DOHH2 (cell line): ENCODE data around the gene DNAJC11.
A peak's percentile ranks its signal among the peaks of the same experiment; 100 is the strongest.

Source experiments
- H3F3A ChIP-seq: fragments of 200-600 bp; sonication (generic), shearing (Covaris generic); 2 replicates; pipeline ENCODE4 v1.6.0; 2016; ENCODE audit warnings: antibody characterized with exemption, mild to moderate bottlenecking; ENCODE audit not compliant: control insufficient read depth, insufficient read depth
- H3K27ac ChIP-seq: fragments of 200-600 bp; sonication (generic); 2 replicates; pipeline ENCODE4 v1.5.1; 2014; ENCODE audit warnings: low read depth, mild to moderate bottlenecking, low read length, moderate library complexity
- H3K27me3 ChIP-seq: fragments of 200-600 bp; sonication (generic); 2 replicates; pipeline ENCODE4 v1.6.1; 2014; ENCODE audit warnings: mild to moderate bottlenecking, low read length, mixed read lengths; ENCODE audit not compliant: control insufficient read depth
- H3K36me3 ChIP-seq: fragments of 200-600 bp; sonication (generic); 2 replicates; pipeline ENCODE4 v1.6.1; 2014; ENCODE audit warnings: mild to moderate bottlenecking, low read length, moderate library complexity, mixed read lengths; ENCODE audit not compliant: control insufficient read depth
- H3K4me1 ChIP-seq: fragments of 200-600 bp; sonication (generic); 2 replicates; pipeline ENCODE4 v1.6.1; 2014; ENCODE audit warnings: mild to moderate bottlenecking, low read length, mixed read lengths; ENCODE audit not compliant: control insufficient read depth
- H3K4me2 ChIP-seq: fragments of 200-600 bp; sonication (generic); 2 replicates; pipeline ENCODE4 v1.6.0; 2014; ENCODE audit warnings: mild to moderate bottlenecking, low read length, moderate library complexity
- H3K4me3 ChIP-seq: fragments of 200-600 bp; sonication (generic); 2 replicates; pipeline ENCODE4 v1.5.1; 2014; ENCODE audit warnings: mild to moderate bottlenecking, low read length, mixed read lengths
- H3K79me2 ChIP-seq: fragments of 200-600 bp; sonication (generic); 2 replicates; pipeline ENCODE4 v1.6.1; 2014; ENCODE audit warnings: mild to moderate bottlenecking, low read length, mixed read lengths; ENCODE audit not compliant: control insufficient read depth
- H3K9me2 ChIP-seq: fragments of 200-600 bp; sonication (generic); replicated peaks from 2 replicates; pipeline ENCODE4 v1.6.1; 2014; ENCODE audit warnings: mild to moderate bottlenecking, low read length, mixed read lengths; ENCODE audit not compliant: control insufficient read depth
- H3K9me3 ChIP-seq: fragments of 200-600 bp; sonication (generic); 2 replicates; pipeline ENCODE4 v1.6.1; 2014; ENCODE audit warnings: antibody characterized with exemption, low read length, mixed read lengths; ENCODE audit not compliant: control insufficient read depth, insufficient read depth
- H4K20me1 ChIP-seq: fragments of 200-600 bp; sonication (generic); 2 replicates; pipeline ENCODE4 v1.6.0; 2014; ENCODE audit warnings: low read depth, mild to moderate bottlenecking, antibody characterized with exemption, low read length, moderate library complexity; ENCODE audit not compliant: control insufficient read depth, insufficient read depth
- CTCF ChIP-seq: fragments of 200-600 bp; sonication (generic); IDR thresholded peaks from one replicate; pipeline ENCODE4 v1.5.1; 2014; ENCODE audit warnings: antibody characterized with exemption, mild to moderate bottlenecking, low read depth, low read length; ENCODE audit not compliant: poor library complexity, severe bottlenecking
- EZH2phosphoT487 ChIP-seq: fragments of 200-600 bp; sonication (generic); IDR thresholded peaks from 2 replicates; pipeline ENCODE4 v1.6.1; 2017; ENCODE audit warnings: borderline replicate concordance, mild to moderate bottlenecking, antibody characterized with exemption, low read length, moderate library complexity, mixed read lengths

The DNAJC11 gene

GRCh38 chr1:6731905-6732304 lies 30.3 kb upstream of the DNAJC11 start:
- peaks cover 9% of the 10 kb centered on the region for H3K27me3 ChIP-seq
- no peak overlapping the region for H3K4me2 ChIP-seq
- H4K20me1 ChIP-seq = no peaks in the 10 kb centered on the region
- H3K9me2 ChIP-seq = no peaks in the 10 kb centered on the region
- no peaks in the 10 kb centered on the region for H3K79me2 ChIP-seq
- H3K9me3 ChIP-seq = no peaks in the 10 kb centered on the region
- no peak overlapping the region for H3K4me3 ChIP-seq
- no peaks in the 10 kb centered on the region for H3K36me3 ChIP-seq
- H3K27ac ChIP-seq = no peak overlapping the region
- H3K4me1 ChIP-seq = no peaks in the 10 kb centered on the region
- TF ChIP-seq CTCF (no peak), EZH2phosphoT487 (no peak)
- no peaks in the 10 kb centered on the region for H3F3A ChIP-seq

GRCh38 chr1:6730880-6731279 lies 29.3 kb upstream of the DNAJC11 start:
- no peak overlapping the region for H3K4me3 ChIP-seq
- H4K20me1 ChIP-seq = no peaks in the 10 kb centered on the region
- H3K4me2 ChIP-seq = no peak overlapping the region
- H3K9me2 ChIP-seq = no peaks in the 10 kb centered on the region
- no peak for TF ChIP-seq EZH2phosphoT487
- TF ChIP-seq CTCF = no peak
- no peaks in the 10 kb centered on the region for H3K9me3 ChIP-seq
- no peaks in the 10 kb centered on the region for H3K36me3 ChIP-seq
- no peaks in the 10 kb centered on the region for H3K79me2 ChIP-seq
- no peaks in the 10 kb centered on the region for H3F3A ChIP-seq
- no peaks in the 10 kb centered on the region for H3K4me1 ChIP-seq
- H3K27me3 ChIP-seq = peaks cover 9% of the 10 kb centered on the region
- H3K27ac ChIP-seq = no peak overlapping the region

- Histone ChIP-seq H3K4me3 (no peak overlapping the region), H3K36me3 (no peaks in the 10 kb centered on the region), H3K4me1 (no peaks in the 10 kb centered on the region), H3K9me2 (no peaks in the 10 kb centered on the region), H3K27me3 (peaks cover 9% of the 10 kb centered on the region), H3K27ac (no peak overlapping the region), H3K79me2 (no peaks in the 10 kb centered on the region), H3K4me2 (no peak overlapping the region), H3K9me3 (no peaks in the 10 kb centered on the region), H4K20me1 (no peaks in the 10 kb centered on the region), H3F3A (no peaks in the 10 kb centered on the region)
- no peak for TF ChIP-seq CTCF
- TF ChIP-seq EZH2phosphoT487 = no peak
These were observed 28.9 kb upstream of the DNAJC11 start for GRCh38 chr1:6730473-6730872.

GRCh38 chr1:6727535-6727934 lies 25.9 kb upstream of the DNAJC11 start:
- Histone ChIP-seq H3K9me2 (no peaks in the 10 kb centered on the region), H3K4me2 (no peak overlapping the region), H3K4me1 (no peaks in the 10 kb centered on the region), H3K27me3 (peaks cover 9% of the 10 kb centered on the region), H3K27ac (no peak overlapping the region), H3K9me3 (no peaks in the 10 kb centered on the region), H3K4me3 (no peak overlapping the region), H3F3A (no peaks in the 10 kb centered on the region), H4K20me1 (no peaks in the 10 kb centered on the region), H3K36me3 (no peaks in the 10 kb centered on the region), H3K79me2 (no peaks in the 10 kb centered on the region)
- TF ChIP-seq EZH2phosphoT487 (no peak), CTCF (peak; percentile 98)
